IPS DF 6.9 (cell line): ENCODE data around the gene DRD1.

Experiments
- DNase-seq: peaks from one replicate; pipeline ENCODE4 v3.0.0-alpha.2; 2013; ENCODE audit warnings: low read depth, low spot score
- H3K27ac ChIP-seq: one replicate; pipeline ENCODE4 v1.5.1; 2013; ENCODE audit warnings: low read length, control low read depth
- H3K27me3 ChIP-seq: 2 replicates; pipeline ENCODE4 v1.6.1; 2013; ENCODE audit warnings: mild to moderate bottlenecking, low read length; ENCODE audit not compliant: control insufficient read depth, insufficient read depth
- H3K36me3 ChIP-seq: 2 replicates; pipeline ENCODE4 v1.6.1; 2013; ENCODE audit warnings: low read length; ENCODE audit not compliant: control insufficient read depth, insufficient read depth
- H3K4me1 ChIP-seq: 2 replicates; pipeline ENCODE4 v1.6.1; 2013; ENCODE audit warnings: low read length; ENCODE audit not compliant: control insufficient read depth, insufficient read depth
- H3K4me3 ChIP-seq: 2 replicates; pipeline ENCODE4 v1.5.1; 2013; ENCODE audit warnings: mild to moderate bottlenecking, low read length
- H3K9me3 ChIP-seq: 2 replicates; pipeline ENCODE4 v1.6.1; 2013; ENCODE audit warnings: low read length, inconsistent platforms; ENCODE audit not compliant: control insufficient read depth, insufficient read depth
- WGBS: extraction: QIAGEN DNeasy Blood & Tissue Kit; methylation state at CpG from one replicate; pipeline ENCODE4 v1.1.7; 2013; ENCODE audit warnings: mixed read lengths, missing lambda C conversion rate; ENCODE audit not compliant: insufficient read length, insufficient coverage; 5-methylcytosine and 5-hydroxymethylcytosine counted together

Gene DRD1

GRCh38 chr5:175468892-175469291 lies 24.9 kb upstream of the DRD1 start:
- Histone ChIP-seq H3K4me1 (no peaks in the 10 kb centered on the region), H3K36me3 (no peaks in the 10 kb centered on the region), H3K4me3 (no peak overlapping the region), H3K27me3 (no peaks in the 10 kb centered on the region), H3K9me3 (no peaks in the 10 kb centered on the region), H3K27ac (no peak overlapping the region)
- no CpG with 5 or more reads among the region's 1 CpG for WGBS
- DNase-seq: no peak

GRCh38 chr5:175467983-175468690 lies 24.2 kb upstream of the DRD1 start:
- WGBS: no CpG with 5 or more reads among the region's 11 CpGs
- H3K27me3 ChIP-seq: no peaks in the 10 kb centered on the region
- no peak overlapping the region for H3K27ac ChIP-seq
- H3K4me1 ChIP-seq: no peaks in the 10 kb centered on the region
- DNase-seq: no peak
- H3K9me3 ChIP-seq: no peaks in the 10 kb centered on the region
- no peaks in the 10 kb centered on the region for H3K36me3 ChIP-seq
- no peak overlapping the region for H3K4me3 ChIP-seq

- Histone ChIP-seq H3K4me3 (no peak overlapping the region), H3K27me3 (no peaks in the 10 kb centered on the region), H3K27ac (no peak overlapping the region), H3K4me1 (no peaks in the 10 kb centered on the region), H3K36me3 (no peaks in the 10 kb centered on the region), H3K9me3 (no peaks in the 10 kb centered on the region)
- DNase-seq: no peak
- no CpG with 5 or more reads among the region's 5 CpGs for WGBS
Observed at GRCh38 chr5:175466700-175467318, 22.8 kb upstream of the DRD1 start.

DNA sequence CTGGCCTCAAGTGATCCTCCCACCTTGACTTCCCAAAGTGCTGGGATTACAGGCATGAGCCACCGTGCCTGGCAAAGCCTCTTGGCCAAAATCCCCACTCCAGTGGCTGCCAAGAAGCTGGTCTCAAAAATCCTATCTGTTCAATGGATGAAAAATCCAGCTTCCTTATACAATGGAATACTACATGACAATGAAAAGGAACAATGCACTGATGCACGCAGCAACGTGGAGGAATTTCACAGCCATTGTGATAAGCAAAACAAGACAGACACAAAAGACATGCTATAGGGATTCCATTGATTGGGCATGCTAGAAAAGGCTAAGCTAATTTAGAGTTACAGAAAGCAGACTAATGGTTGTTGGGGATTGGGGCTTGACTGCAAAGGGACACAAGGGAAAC lies 21.3 kb upstream of the DRD1 start:
- Histone ChIP-seq H3K36me3 (no peaks in the 10 kb centered on the region), H3K9me3 (no peaks in the 10 kb centered on the region), H3K27ac (no peak overlapping the region), H3K4me1 (no peaks in the 10 kb centered on the region), H3K27me3 (no peaks in the 10 kb centered on the region), H3K4me3 (no peak overlapping the region)
- no peak for DNase-seq
- no CpG with 5 or more reads among the region's 3 CpGs for WGBS

DNA sequence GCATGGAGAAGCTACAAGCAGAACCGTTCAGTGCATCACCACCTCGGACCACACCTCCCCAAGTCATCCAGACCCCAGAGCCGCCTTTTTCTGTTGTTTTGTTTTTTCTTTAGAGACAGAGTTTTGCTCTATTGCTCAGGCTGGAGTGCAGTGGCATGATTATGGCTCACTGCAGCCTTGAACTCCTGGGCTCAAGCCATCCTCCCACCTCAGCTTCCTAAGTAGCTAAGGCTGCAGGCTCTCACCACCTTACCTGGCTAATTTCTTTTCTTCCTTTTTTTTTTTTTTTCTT lies 20.9 kb upstream of the DRD1 start:
- H3K9me3 ChIP-seq: no peaks in the 10 kb centered on the region
- no peaks in the 10 kb centered on the region for H3K36me3 ChIP-seq
- no peak for DNase-seq
- WGBS: no CpG with 5 or more reads among the region's 3 CpGs
- no peak overlapping the region for H3K27ac ChIP-seq
- no peaks in the 10 kb centered on the region for H3K4me1 ChIP-seq
- no peaks in the 10 kb centered on the region for H3K27me3 ChIP-seq
- H3K4me3 ChIP-seq: no peak overlapping the region

GRCh38 chr5:175464074-175464941 lies 20.3 kb upstream of the DRD1 start:
- no peaks in the 10 kb centered on the region for H3K36me3 ChIP-seq
- H3K4me3 ChIP-seq: no peak overlapping the region
- no CpG with 5 or more reads among the region's 11 CpGs for WGBS
- H3K9me3 ChIP-seq: no peaks in the 10 kb centered on the region
- H3K4me1 ChIP-seq: no peaks in the 10 kb centered on the region
- no peak overlapping the region for H3K27ac ChIP-seq
- no peak for DNase-seq
- no peaks in the 10 kb centered on the region for H3K27me3 ChIP-seq

DNA sequence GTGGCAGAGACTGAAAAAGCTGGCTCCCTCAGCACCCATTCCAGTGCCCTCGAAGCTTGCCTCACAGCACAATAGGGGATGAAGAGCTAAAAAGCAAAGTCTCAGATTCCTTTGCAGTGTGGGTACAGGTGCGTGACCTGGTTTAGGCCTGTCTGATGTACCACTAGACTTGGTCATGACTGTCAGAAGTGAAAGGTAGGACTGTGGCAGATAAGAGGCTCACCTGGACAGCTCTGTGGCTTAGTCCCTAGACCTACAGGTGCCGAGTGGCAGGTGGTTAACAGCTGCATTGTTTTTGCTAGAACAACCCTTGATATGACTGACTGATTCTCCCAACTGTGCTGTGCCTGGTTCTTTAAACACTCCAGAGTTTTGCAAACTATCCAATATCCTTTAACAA lies 19.7 kb upstream of the DRD1 start:
- H3K36me3 ChIP-seq: no peaks in the 10 kb centered on the region
- no peaks in the 10 kb centered on the region for H3K9me3 ChIP-seq
- DNase-seq: no peak
- no peaks in the 10 kb centered on the region for H3K4me1 ChIP-seq
- no peak overlapping the region for H3K4me3 ChIP-seq
- H3K27me3 ChIP-seq: no peaks in the 10 kb centered on the region
- no peak overlapping the region for H3K27ac ChIP-seq
- WGBS: no CpG with 5 or more reads among the region's 3 CpGs

- no CpG with 5 or more reads among the region's 13 CpGs for WGBS
- Histone ChIP-seq H3K27me3 (no peaks in the 10 kb centered on the region), H3K4me1 (no peaks in the 10 kb centered on the region), H3K27ac (no peak overlapping the region), H3K9me3 (no peaks in the 10 kb centered on the region), H3K36me3 (no peaks in the 10 kb centered on the region), H3K4me3 (no peak overlapping the region)
- DNase-seq: no peak
Observed at GRCh38 chr5:175461370-175461769, 17.4 kb upstream of the DRD1 start.

GRCh38 chr5:175460552-175460951 lies 16.6 kb upstream of the DRD1 start:
- no peak overlapping the region for H3K4me3 ChIP-seq
- no peaks in the 10 kb centered on the region for H3K27me3 ChIP-seq
- DNase-seq: no peak
- no peaks in the 10 kb centered on the region for H3K4me1 ChIP-seq
- H3K27ac ChIP-seq: no peak overlapping the region
- no peaks in the 10 kb centered on the region for H3K9me3 ChIP-seq
- WGBS: no CpG with 5 or more reads among the region's 2 CpGs
- no peaks in the 10 kb centered on the region for H3K36me3 ChIP-seq

GRCh38 chr5:175460126-175460525 lies 16.1 kb upstream of the DRD1 start:
- no peaks in the 10 kb centered on the region for H3K4me1 ChIP-seq
- WGBS: no CpG with 5 or more reads among the region's 7 CpGs
- no peaks in the 10 kb centered on the region for H3K36me3 ChIP-seq
- no peak overlapping the region for H3K4me3 ChIP-seq
- no peaks in the 10 kb centered on the region for H3K9me3 ChIP-seq
- no peak overlapping the region for H3K27ac ChIP-seq
- H3K27me3 ChIP-seq: no peaks in the 10 kb centered on the region
- no peak for DNase-seq
